Skin epidermis (tissue), 12 donors: ENCODE measurements around the gene LILRB5.

Experiments
- H3K27ac ChIP-seq, 21 experiments: fragments of 200-600 bp; sonication (generic) in 11 of 21; one replicate each; pipeline ENCODE4 v1.5.0; 2020; ENCODE audit warnings: mild to moderate bottlenecking in 3 of 21, inconsistent platforms in 2 of 21, moderate library complexity in 2 of 21
- H3K4me3 ChIP-seq, 7 experiments: fragments of 200-600 bp; sonication (generic) in 2 of 7; one replicate each; pipeline ENCODE4 v1.5.0; 2020; ENCODE audit warnings: inconsistent platforms in 2 of 7, mild to moderate bottlenecking in 2 of 7, moderate library complexity in 1 of 7

Gene LILRB5

GRCh38 chr19:54203151-54203611 lies 53.9 kb downstream of the LILRB5 start:
- Histone ChIP-seq H3K4me3 (peak overlapping the region in 1 of 7 experiments; percentile 49), H3K27ac (peak overlapping the region in 2 of 21 experiments; percentile 14 to 18)

GRCh38 chr19:54201980-54202379 lies 55.1 kb downstream of the LILRB5 start:
- Histone ChIP-seq H3K4me3 (peak overlapping the region in 6 of 7 experiments; percentile 49 to 72 (median 62)), H3K27ac (peak overlapping the region in 8 of 21 experiments; percentile 88 to 97 (median 92))

GRCh38 chr19:54201172-54201701 lies 55.8 kb downstream of the LILRB5 start:
- H3K4me3 ChIP-seq = peak overlapping the region; percentile 49 to 72 (median 59)
- peak overlapping the region; percentile 47 to 97 (median 90) for H3K27ac ChIP-seq
